DND-41 (cell line): Measurements from ENCODE around the gene ZSWIM6.

Experiments
- ATAC-seq: fragments of 200-7000 bp; cut with Tn5 transposase; 3 replicates; pipeline ENCODE4 v1.9.1; 2021; ENCODE audit warnings: low read depth; ENCODE audit not compliant: insufficient read depth
- DNase-seq: peaks from one replicate; pipeline ENCODE4 v3.0.0-alpha.2; 2020
- H2AFZ ChIP-seq: 2 replicates; pipeline ENCODE4 v1.6.0; 2012; ENCODE audit warnings: low read depth, low read length
- H3K27ac ChIP-seq: 2 replicates; pipeline ENCODE4 v1.5.1; 2012; ENCODE audit warnings: low read length, inconsistent platforms
- H3K27me3 ChIP-seq: fragments of 200-600 bp; sonication (generic); 2 replicates; pipeline ENCODE4 v1.6.0; 2012; ENCODE audit warnings: low read length, mild to moderate bottlenecking, inconsistent platforms; ENCODE audit not compliant: insufficient read depth, poor library complexity
- H3K36me3 ChIP-seq: 2 replicates; pipeline ENCODE4 v1.5.1; 2012; ENCODE audit warnings: low read length, inconsistent platforms; ENCODE audit not compliant: insufficient read depth
- H3K4me1 ChIP-seq: 2 replicates; pipeline ENCODE4 v1.5.1; 2012; ENCODE audit warnings: mild to moderate bottlenecking, low read length; ENCODE audit not compliant: insufficient read depth
- H3K4me2 ChIP-seq: 2 replicates; pipeline ENCODE4 v1.6.0; 2012; ENCODE audit warnings: mild to moderate bottlenecking, moderate library complexity, low read length, inconsistent platforms; ENCODE audit not compliant: insufficient read depth
- H3K4me3 ChIP-seq, 2 experiments: fragments of 200-600 bp in 1 of 2; shearing (Covaris generic) in 1 of 2; 2 replicates each; pipeline ENCODE4 v1.5.1; 2012 to 2016; ENCODE audit warnings: inconsistent platforms in 2 of 2, low read length in 2 of 2, mild to moderate bottlenecking in 2 of 2, low read depth in 1 of 2, moderate library complexity in 1 of 2
- H3K79me2 ChIP-seq: 2 replicates; pipeline ENCODE4 v1.6.0; 2012; ENCODE audit warnings: low read length, inconsistent platforms; ENCODE audit not compliant: insufficient read depth
- H3K9ac ChIP-seq: 2 replicates; pipeline ENCODE4 v1.6.0; 2012; ENCODE audit warnings: low read depth, mild to moderate bottlenecking, inconsistent platforms, low read length, moderate library complexity
- H3K9me3 ChIP-seq: 2 replicates; pipeline ENCODE4 v1.5.1; 2012; ENCODE audit warnings: low read length, moderate library complexity, mild to moderate bottlenecking, inconsistent platforms; ENCODE audit not compliant: insufficient read depth, severe bottlenecking
- H4K20me1 ChIP-seq: 2 replicates; pipeline ENCODE4 v1.6.0; 2012; ENCODE audit warnings: low read length; ENCODE audit not compliant: insufficient read depth
- CTCF ChIP-seq: IDR thresholded peaks from 2 replicates; pipeline ENCODE4 v1.5.1; 2012; ENCODE audit warnings: borderline replicate concordance, low read length, moderate library complexity, mild to moderate bottlenecking; ENCODE audit not compliant: poor library complexity, severe bottlenecking; ENCODE audit errors: extremely low read depth
- EZH2 ChIP-seq: IDR thresholded peaks from 3 replicates; pipeline ENCODE4 v1.6.1; 2012; ENCODE audit warnings: borderline replicate concordance, low read depth, mild to moderate bottlenecking, moderate library complexity, low read length, inconsistent platforms; ENCODE audit not compliant: severe bottlenecking

ZSWIM6 gene

GRCh38 chr5:61588216-61588615 is 256.2 kb downstream of the ZSWIM6 start:
- no peak overlapping the region for H3K4me2 ChIP-seq
- H2AFZ ChIP-seq: no peak overlapping the region
- H3K4me3 ChIP-seq: no peak overlapping the region
- DNase-seq (no peak), ATAC-seq (no peak)
- H3K79me2 ChIP-seq: no peaks in the 10 kb centered on the region
- H3K9me3 ChIP-seq: no peaks in the 10 kb centered on the region
- no peak overlapping the region for H3K9ac ChIP-seq
- no peaks in the 10 kb centered on the region for H3K4me1 ChIP-seq
- no peaks in the 10 kb centered on the region for H4K20me1 ChIP-seq
- H3K36me3 ChIP-seq: no peaks in the 10 kb centered on the region
- H3K27me3 ChIP-seq: no peaks in the 10 kb centered on the region
- TF ChIP-seq CTCF (no peak), EZH2 (no peak)
- H3K27ac ChIP-seq: no peak overlapping the region

GRCh38 chr5:61589946-61590345 is 257.9 kb downstream of the ZSWIM6 start:
- H4K20me1 ChIP-seq: no peaks in the 10 kb centered on the region
- no peak overlapping the region for H3K4me2 ChIP-seq
- no peak for DNase-seq
- H3K27me3 ChIP-seq: no peaks in the 10 kb centered on the region
- no peaks in the 10 kb centered on the region for H3K79me2 ChIP-seq
- no peaks in the 10 kb centered on the region for H3K9me3 ChIP-seq
- H2AFZ ChIP-seq: no peak overlapping the region
- no peak for ATAC-seq
- H3K9ac ChIP-seq: no peak overlapping the region
- H3K4me1 ChIP-seq: no peaks in the 10 kb centered on the region
- no peaks in the 10 kb centered on the region for H3K36me3 ChIP-seq
- TF ChIP-seq CTCF (no peak), EZH2 (no peak)
- H3K27ac ChIP-seq: no peak overlapping the region
- no peak overlapping the region for H3K4me3 ChIP-seq

GRCh38 chr5:61590473-61590872 is 258.4 kb downstream of the ZSWIM6 start:
- H3K4me3 ChIP-seq: no peak overlapping the region
- H3K4me2 ChIP-seq: no peak overlapping the region
- DNase-seq (no peak), ATAC-seq (no peak)
- no peaks in the 10 kb centered on the region for H3K4me1 ChIP-seq
- no peaks in the 10 kb centered on the region for H4K20me1 ChIP-seq
- no peak overlapping the region for H2AFZ ChIP-seq
- H3K79me2 ChIP-seq: no peaks in the 10 kb centered on the region
- no peak overlapping the region for H3K9ac ChIP-seq
- no peaks in the 10 kb centered on the region for H3K27me3 ChIP-seq
- no peaks in the 10 kb centered on the region for H3K36me3 ChIP-seq
- no peak overlapping the region for H3K27ac ChIP-seq
- TF ChIP-seq CTCF: no peak
- TF ChIP-seq EZH2: no peak
- H3K9me3 ChIP-seq: no peaks in the 10 kb centered on the region

GRCh38 chr5:61591859-61592258 is 259.8 kb downstream of the ZSWIM6 start:
- H3K4me3 ChIP-seq: no peak overlapping the region
- H3K4me2 ChIP-seq: no peak overlapping the region
- H3K9me3 ChIP-seq: no peaks in the 10 kb centered on the region
- no peaks in the 10 kb centered on the region for H3K27me3 ChIP-seq
- TF ChIP-seq CTCF (no peak), EZH2 (no peak)
- no peak overlapping the region for H3K9ac ChIP-seq
- H3K36me3 ChIP-seq: no peaks in the 10 kb centered on the region
- H3K4me1 ChIP-seq: no peaks in the 10 kb centered on the region
- no peak overlapping the region for H3K27ac ChIP-seq
- H3K79me2 ChIP-seq: no peaks in the 10 kb centered on the region
- no peak for ATAC-seq
- no peaks in the 10 kb centered on the region for H4K20me1 ChIP-seq
- H2AFZ ChIP-seq: no peak overlapping the region
- DNase-seq: no peak
